H9 (cell line): Measurements from ENCODE around the gene LRRC26. TPM values are rescaled to one million over a fixed set of nuclear protein-coding genes. Genes with fewer than 3 reads are reported as not detected.

Experiments
- DNase-seq: peaks from one replicate; pipeline ENCODE4 v3.0.0-alpha.2; 2017
- H2AFZ ChIP-seq: one replicate; pipeline ENCODE4 v1.6.1; 2013; ENCODE audit warnings: mild to moderate bottlenecking, low read length, control low read depth, moderate library complexity
- H2AK5ac ChIP-seq: 2 replicates; pipeline ENCODE4 v1.6.1; 2013; ENCODE audit warnings: low read length, control low read depth, mixed read lengths; ENCODE audit not compliant: insufficient read length
- H2BK120ac ChIP-seq: one replicate; pipeline ENCODE4 v1.6.1; 2013; ENCODE audit warnings: low read depth, mild to moderate bottlenecking, low read length, control low read depth, inconsistent platforms; ENCODE audit not compliant: poor library complexity, severe bottlenecking
- H2BK12ac ChIP-seq: 2 replicates; pipeline ENCODE4 v1.6.1; 2013; ENCODE audit warnings: low read length, control low read depth, mixed read lengths, low read depth; ENCODE audit not compliant: insufficient read length
- H2BK15ac ChIP-seq: 2 replicates; pipeline ENCODE4 v1.6.1; 2013; ENCODE audit warnings: low read depth, low read length, control low read depth
- H2BK20ac ChIP-seq: one replicate; pipeline ENCODE4 v1.6.1; 2013; ENCODE audit warnings: low read depth, mild to moderate bottlenecking, low read length, control low read depth, inconsistent platforms; ENCODE audit not compliant: poor library complexity, severe bottlenecking
- H2BK5ac ChIP-seq: 2 replicates; pipeline ENCODE4 v1.6.1; 2013; ENCODE audit warnings: low read length, control low read depth, mixed read lengths; ENCODE audit not compliant: insufficient read length
- H3K14ac ChIP-seq: 2 replicates; pipeline ENCODE4 v1.6.1; 2013; ENCODE audit warnings: low read length, control low read depth; ENCODE audit not compliant: insufficient read depth
- H3K18ac ChIP-seq: 2 replicates; pipeline ENCODE4 v1.6.1; 2013; ENCODE audit warnings: low read depth, mild to moderate bottlenecking, mixed read lengths, low read length, control low read depth; ENCODE audit not compliant: insufficient read length
- H3K23ac ChIP-seq: 2 replicates; pipeline ENCODE4 v1.6.1; 2013; ENCODE audit warnings: low read length, control low read depth, mixed read lengths, low read depth; ENCODE audit not compliant: insufficient read length
- H3K23me2 ChIP-seq: 2 replicates; pipeline ENCODE4 v1.6.1; 2013; ENCODE audit warnings: low read depth, mild to moderate bottlenecking, mixed read lengths, low read length, control low read depth; ENCODE audit not compliant: insufficient read length, poor library complexity, severe bottlenecking
- H3K27ac ChIP-seq: 2 replicates; pipeline ENCODE4 v1.5.1; 2013; ENCODE audit warnings: low read length, control low read depth, mixed read lengths, low read depth; ENCODE audit not compliant: insufficient read length
- H3K27me3 ChIP-seq: 2 replicates; pipeline ENCODE4 v1.6.1; 2013; ENCODE audit warnings: low read length, control low read depth, inconsistent platforms; ENCODE audit not compliant: insufficient read depth
- H3K4ac ChIP-seq: 2 replicates; pipeline ENCODE4 v1.6.1; 2013; ENCODE audit warnings: low read depth, mild to moderate bottlenecking, control low read depth, inconsistent platforms, low read length, moderate library complexity
- H3K4me1 ChIP-seq: 2 replicates; pipeline ENCODE4 v1.6.1; 2013; ENCODE audit warnings: low read length, control low read depth, inconsistent platforms; ENCODE audit not compliant: insufficient read depth
- H3K4me2 ChIP-seq: 2 replicates; pipeline ENCODE4 v1.6.1; 2013; ENCODE audit warnings: low read length, control low read depth, mixed read lengths; ENCODE audit not compliant: insufficient read length, insufficient read depth
- H3K56ac ChIP-seq: 2 replicates; pipeline ENCODE4 v1.6.1; 2013; ENCODE audit warnings: low read depth, mild to moderate bottlenecking, mixed read lengths, low read length, control low read depth; ENCODE audit not compliant: insufficient read length
- H3K79me1 ChIP-seq: 2 replicates; pipeline ENCODE4 v1.6.1; 2013; ENCODE audit warnings: low read depth, mild to moderate bottlenecking, moderate library complexity, low read length, control low read depth, inconsistent platforms; ENCODE audit not compliant: insufficient read depth, poor library complexity, severe bottlenecking
- H3K79me2 ChIP-seq: 2 replicates; pipeline ENCODE4 v1.6.1; 2013; ENCODE audit warnings: low read length, control low read depth, inconsistent platforms; ENCODE audit not compliant: insufficient read depth
- H3K9ac ChIP-seq: 2 replicates; pipeline ENCODE4 v1.6.1; 2013; ENCODE audit warnings: low read length, control low read depth, mixed read lengths; ENCODE audit not compliant: insufficient read length; ENCODE audit errors: extremely low read depth
- H3K9me3 ChIP-seq: one replicate; pipeline ENCODE4 v1.6.1; 2013; ENCODE audit warnings: low read depth, low read length, inconsistent platforms; ENCODE audit not compliant: control insufficient read depth
- H3T11ph ChIP-seq: one replicate; pipeline ENCODE4 v1.6.1; 2013; ENCODE audit warnings: mild to moderate bottlenecking, low read length, control low read depth, inconsistent platforms
- H4K20me1 ChIP-seq: one replicate; pipeline ENCODE4 v1.6.1; 2013; ENCODE audit not compliant: control insufficient read depth, insufficient read length, insufficient read depth
- H4K5ac ChIP-seq: 2 replicates; pipeline ENCODE4 v1.6.1; 2013; ENCODE audit warnings: low read depth, mild to moderate bottlenecking, mixed read lengths, low read length, control low read depth; ENCODE audit not compliant: insufficient read length
- H4K8ac ChIP-seq: replicated peaks from 2 replicates; pipeline ENCODE4 v1.6.1; 2013; ENCODE audit warnings: low read length, control low read depth, mixed read lengths, low read depth; ENCODE audit not compliant: insufficient read length
- H4K91ac ChIP-seq: 2 replicates; pipeline ENCODE4 v1.6.1; 2013; ENCODE audit warnings: low read depth, mild to moderate bottlenecking, moderate library complexity, mixed read lengths, low read length, control low read depth; ENCODE audit not compliant: insufficient read length
- H3K27ac Mint-ChIP-seq, 3 experiments: 2 replicates in 2 of 3; 3 replicates in 1 of 3; pipeline ENCODE4 v1.8.0; 2020 to 2021; ENCODE audit warnings: mixed read lengths in 3 of 3, mild to moderate bottlenecking in 1 of 3, moderate library complexity in 1 of 3
- H3K27me3 Mint-ChIP-seq: 2 replicates; pipeline ENCODE4 v1.8.0; 2021; ENCODE audit warnings: low read depth, mild to moderate bottlenecking, moderate library complexity, mixed read lengths
- H3K36me3 Mint-ChIP-seq, 3 experiments: 2 replicates in 2 of 3; 3 replicates in 1 of 3; pipeline ENCODE4 v1.8.0; 2020 to 2021; ENCODE audit warnings: low read depth in 3 of 3, mixed read lengths in 3 of 3; ENCODE audit not compliant: insufficient read depth in 1 of 3
- H3K4me1 Mint-ChIP-seq, 2 experiments: 2 replicates each; pipeline ENCODE4 v1.8.0; 2020; ENCODE audit warnings: mixed read lengths in 2 of 2
- H3K4me3 Mint-ChIP-seq, 2 experiments: 2 replicates in 1 of 2; 3 replicates in 1 of 2; pipeline ENCODE4 v1.8.0; 2020 to 2021; ENCODE audit warnings: mild to moderate bottlenecking in 2 of 2, mixed read lengths in 2 of 2, moderate library complexity in 1 of 2
- H3K9me3 Mint-ChIP-seq, 2 experiments: 2 replicates in 1 of 2; 3 replicates in 1 of 2; pipeline ENCODE4 v1.8.0; 2020; ENCODE audit warnings: mild to moderate bottlenecking in 2 of 2, mixed read lengths in 2 of 2, moderate library complexity in 1 of 2
- WGBS: extraction: QIAGEN DNeasy Blood & Tissue Kit; methylation state at CpG from one replicate; pipeline ENCODE4 v1.1.7; 2013; ENCODE audit warnings: missing lambda C conversion rate, low lambda C conversion rate, mixed read lengths; ENCODE audit not compliant: insufficient read length; ENCODE audit errors: extremely low coverage; 5-methylcytosine and 5-hydroxymethylcytosine counted together
- total RNA-seq: library from RNA; stranded (reverse); gene quantifications from 2 replicates; pipeline ENCODE4 v1.2.1, GENCODE V29; 2021
- TF ChIP-seq, protein P1 (sequence below): fragments of 200-600 bp; sonication (generic); conservative IDR thresholded peaks from 3 replicates; pipeline ENCODE4 v1.8.0; 2021; ENCODE audit warnings: antibody characterized with exemption, mild to moderate bottlenecking

Gene LRRC26
- total RNA-seq, 1 experiment from 2014 or later = 0.96 TPM

- no peak overlapping the region for H4K5ac ChIP-seq
- no peaks in the 10 kb centered on the region for H3K27me3 ChIP-seq
- H3K14ac ChIP-seq = no peak overlapping the region; the same call in 1 of the 2 replicates
- Mint-ChIP-seq H3K9me3 (no peaks in the 10 kb centered on the region), H3K4me3 (no peak overlapping the region; a peak in 1 of 5 replicates), H3K27ac (no peak overlapping the region), H3K36me3 (peaks cover 7 to 18% (median 14%) of the 10 kb centered on the region in 3 experiments; a peak in 5 of 7 replicates), H3K4me1 (peaks cover 16 to 21% of the 10 kb centered on the region in 2 experiments), H3K27me3 (no peaks in the 10 kb centered on the region)
- H2BK12ac ChIP-seq = no peak overlapping the region
- no peak overlapping the region for H3K9ac ChIP-seq
- no CpG with 5 or more reads among the region's 10 CpGs for WGBS
- H3K79me1 ChIP-seq = peaks cover 5% of the 10 kb centered on the region
- peaks cover 5% of the 10 kb centered on the region; the same call in 1 of the 2 replicates for H3K79me2 ChIP-seq
- H2AFZ ChIP-seq = no peak overlapping the region
- H3T11ph ChIP-seq = no peak overlapping the region
- H4K8ac ChIP-seq = no peak overlapping the region
- H4K91ac ChIP-seq = no peak overlapping the region
- H3K27ac ChIP-seq = no peak overlapping the region
- no peak overlapping the region for H2BK20ac ChIP-seq
- H3K23ac ChIP-seq = no peak overlapping the region
- TF ChIP-seq, protein P1, sequence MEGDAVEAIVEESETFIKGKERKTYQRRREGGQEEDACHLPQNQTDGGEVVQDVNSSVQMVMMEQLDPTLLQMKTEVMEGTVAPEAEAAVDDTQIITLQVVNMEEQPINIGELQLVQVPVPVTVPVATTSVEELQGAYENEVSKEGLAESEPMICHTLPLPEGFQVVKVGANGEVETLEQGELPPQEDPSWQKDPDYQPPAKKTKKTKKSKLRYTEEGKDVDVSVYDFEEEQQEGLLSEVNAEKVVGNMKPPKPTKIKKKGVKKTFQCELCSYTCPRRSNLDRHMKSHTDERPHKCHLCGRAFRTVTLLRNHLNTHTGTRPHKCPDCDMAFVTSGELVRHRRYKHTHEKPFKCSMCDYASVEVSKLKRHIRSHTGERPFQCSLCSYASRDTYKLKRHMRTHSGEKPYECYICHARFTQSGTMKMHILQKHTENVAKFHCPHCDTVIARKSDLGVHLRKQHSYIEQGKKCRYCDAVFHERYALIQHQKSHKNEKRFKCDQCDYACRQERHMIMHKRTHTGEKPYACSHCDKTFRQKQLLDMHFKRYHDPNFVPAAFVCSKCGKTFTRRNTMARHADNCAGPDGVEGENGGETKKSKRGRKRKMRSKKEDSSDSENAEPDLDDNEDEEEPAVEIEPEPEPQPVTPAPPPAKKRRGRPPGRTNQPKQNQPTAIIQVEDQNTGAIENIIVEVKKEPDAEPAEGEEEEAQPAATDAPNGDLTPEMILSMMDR = no peak
- H3K4me1 ChIP-seq = peaks cover 5% of the 10 kb centered on the region; the same call in 1 of the 2 replicates
- H2BK15ac ChIP-seq = no peak overlapping the region
- no peak overlapping the region for H3K4ac ChIP-seq
- H2AK5ac ChIP-seq = no peak overlapping the region
- peaks cover 13% of the 10 kb centered on the region for H3K23me2 ChIP-seq
- DNase-seq = no peak
- H3K56ac ChIP-seq = no peak overlapping the region
- H2BK120ac ChIP-seq = no peak overlapping the region
- H4K20me1 ChIP-seq = no peaks in the 10 kb centered on the region
- H3K9me3 ChIP-seq = no peaks in the 10 kb centered on the region
- H2BK5ac ChIP-seq = no peak overlapping the region
- no peak overlapping the region for H3K18ac ChIP-seq
- H3K4me2 ChIP-seq = no peak overlapping the region
These were observed 22.6 kb upstream of the LRRC26 start for GRCh38 chr9:137192448-137192780.
